ENCODE data around the gene ZNF593OS.
A peak's percentile ranks its signal among the peaks of the same experiment; 100 is the strongest.

ZNF593OS gene

GRCh38 chr1:26158908-26159742 is 12.5 kb downstream of the ZNF593OS start, which contains the start of gene FAM110D:
Gene FAM110D, plus strand, starts transcription at chr1:26159079. Its CDS starts 2,213 bp downstream, at chr1:26161292.
- no peak for DNase-seq

GRCh38 chr1:26158271-26158907 is 13.2 kb downstream of the ZNF593OS start:
- no peak for DNase-seq

- DNase-seq, result no peak
These were observed 15.2 kb downstream of the ZNF593OS start for GRCh38 chr1:26156285-26157038.

- no peak for DNase-seq
These were observed 16.0 kb downstream of the ZNF593OS start for GRCh38 chr1:26155370-26156284.

GRCh38 chr1:26154750-26155149 is 16.9 kb downstream of the ZNF593OS start:
- no peak for DNase-seq

- no peak for DNase-seq
These were observed 17.6 kb downstream of the ZNF593OS start for GRCh38 chr1:26153966-26154532.

- no peak for DNase-seq
These were observed 22.7 kb downstream of the ZNF593OS start for GRCh38 chr1:26148887-26149286.

- DNase-seq, result no peak
These were observed 25.7 kb downstream of the ZNF593OS start for GRCh38 chr1:26145960-26146294.

GRCh38 chr1:26145041-26145959 is 26.3 kb downstream of the ZNF593OS start:
- peak; percentile 83 for DNase-seq

- no peak for DNase-seq
These were observed 29.5 kb downstream of the ZNF593OS start for GRCh38 chr1:26142159-26142558.

GRCh38 chr1:26138974-26139558 is 32.6 kb downstream of the ZNF593OS start:
- DNase-seq, result no peak

GRCh38 chr1:26134466-26134865 is 37.2 kb downstream of the ZNF593OS start:
- DNase-seq, result no peak

- DNase-seq, result no peak
These were observed 38.8 kb downstream of the ZNF593OS start for GRCh38 chr1:26132834-26133167.

- no peak for DNase-seq
These were observed 39.4 kb downstream of the ZNF593OS start for GRCh38 chr1:26132128-26132833.

- no peak for DNase-seq
These were observed 40.9 kb downstream of the ZNF593OS start for GRCh38 chr1:26130695-26131094.

- DNase-seq, result no peak
These were observed 41.9 kb downstream of the ZNF593OS start for GRCh38 chr1:26129778-26130177.

- no peak for DNase-seq
These were observed 44.1 kb downstream of the ZNF593OS start for GRCh38 chr1:26127235-26128163.

- DNase-seq, result peak; percentile 28
These were observed 45.1 kb downstream of the ZNF593OS start for GRCh38 chr1:26126321-26127084.

Data from activated CD8-positive, alpha-beta memory T cell treated with anti-CD3 and anti-CD28 coated beads, Interleukin-2, amount 50 U/mL, for 4 hours (primary cell).